Calu3 (cell line): Measurements from ENCODE around the gene KRT82. TPM values are rescaled to one million over a fixed set of nuclear protein-coding genes. Genes with fewer than 3 reads are reported as not detected.

Experiments used
- BruUV-seq: library from RNA; stranded (reverse); fragments of 400-500 nt; replicated peaks from 2 replicates; lab custom pipeline; 2021; lab: Mats Ljungman, UMichigan
- CTCF ChIA-PET: fragments of 300-600 bp; sonication (Branson Sonifier 250); formaldehyde crosslinking; loops from one replicate; lab custom pipeline; 2022; ENCODE audit warnings: antibody characterized with exemption; lab: Charles Lee
- DNase-seq: peaks from one replicate; pipeline ENCODE4 v3.0.0; 2022
- H3K27ac Mint-ChIP-seq: one replicate; pipeline ENCODE4 v1.8.0; 2022; ENCODE audit warnings: mixed read lengths; ENCODE audit not compliant: unreplicated experiment
- H3K27me3 Mint-ChIP-seq: one replicate; pipeline ENCODE4 v1.8.0; 2022; ENCODE audit warnings: mixed read lengths; ENCODE audit not compliant: unreplicated experiment
- H3K36me3 Mint-ChIP-seq: one replicate; pipeline ENCODE4 v1.8.0; 2022; ENCODE audit warnings: mild to moderate bottlenecking, moderate library complexity, mixed read lengths; ENCODE audit not compliant: insufficient read depth, unreplicated experiment
- H3K4me1 Mint-ChIP-seq: one replicate; pipeline ENCODE4 v1.8.0; 2022; ENCODE audit warnings: mild to moderate bottlenecking, low read depth, mixed read lengths; ENCODE audit not compliant: unreplicated experiment
- H3K4me3 Mint-ChIP-seq: one replicate; pipeline ENCODE4 v1.8.0; 2022; ENCODE audit warnings: mild to moderate bottlenecking, low read depth, moderate library complexity, mixed read lengths; ENCODE audit not compliant: unreplicated experiment
- H3K9me3 Mint-ChIP-seq: one replicate; pipeline ENCODE4 v1.8.0; 2022; ENCODE audit warnings: low read depth, mixed read lengths; ENCODE audit not compliant: unreplicated experiment
- intact Hi-C: fragments of 100-400 bp; cut with micrococcal nuclease; formaldehyde crosslinking; loops from one replicate; pipeline ENCODE4 v1.10.0; 2022; ENCODE audit not compliant: unreplicated experiment
- total RNA-seq: library from RNA; stranded (reverse); gene quantifications from 2 replicates; pipeline ENCODE4 v1.2.3, GENCODE V29; 2022
- TF ChIP-seq, protein P1 (sequence below): fragments of 200-600 bp; IDR thresholded peaks from one replicate; pipeline ENCODE4 v1.8.0; 2022; ENCODE audit warnings: antibody characterized with exemption; ENCODE audit not compliant: unreplicated experiment

Gene KRT82
- total RNA-seq, 1 experiment from 2014 or later: not detected

DNA sequence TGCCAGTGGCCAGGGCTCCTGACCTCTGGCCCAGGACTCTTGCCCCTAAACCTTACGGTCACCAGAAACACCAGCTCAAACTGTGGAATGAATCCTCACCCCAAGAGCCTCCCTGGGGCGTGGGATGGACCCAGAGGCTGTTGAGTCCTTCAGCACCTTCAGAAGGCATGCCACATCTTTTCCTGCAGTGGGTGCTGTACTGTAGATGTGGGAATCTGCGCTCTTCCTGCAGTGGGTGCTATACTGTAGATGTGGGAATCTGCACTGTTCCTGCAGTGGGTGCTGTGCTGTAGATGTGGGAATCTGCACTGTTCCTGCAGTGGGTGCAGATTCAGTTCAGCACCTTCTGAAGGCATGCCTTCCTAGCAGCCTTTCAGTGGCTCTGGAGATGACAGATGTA is 1.2 kb downstream of the KRT82 start:
- no TSS peak for BruUV-seq
- TF ChIP-seq, protein P1, sequence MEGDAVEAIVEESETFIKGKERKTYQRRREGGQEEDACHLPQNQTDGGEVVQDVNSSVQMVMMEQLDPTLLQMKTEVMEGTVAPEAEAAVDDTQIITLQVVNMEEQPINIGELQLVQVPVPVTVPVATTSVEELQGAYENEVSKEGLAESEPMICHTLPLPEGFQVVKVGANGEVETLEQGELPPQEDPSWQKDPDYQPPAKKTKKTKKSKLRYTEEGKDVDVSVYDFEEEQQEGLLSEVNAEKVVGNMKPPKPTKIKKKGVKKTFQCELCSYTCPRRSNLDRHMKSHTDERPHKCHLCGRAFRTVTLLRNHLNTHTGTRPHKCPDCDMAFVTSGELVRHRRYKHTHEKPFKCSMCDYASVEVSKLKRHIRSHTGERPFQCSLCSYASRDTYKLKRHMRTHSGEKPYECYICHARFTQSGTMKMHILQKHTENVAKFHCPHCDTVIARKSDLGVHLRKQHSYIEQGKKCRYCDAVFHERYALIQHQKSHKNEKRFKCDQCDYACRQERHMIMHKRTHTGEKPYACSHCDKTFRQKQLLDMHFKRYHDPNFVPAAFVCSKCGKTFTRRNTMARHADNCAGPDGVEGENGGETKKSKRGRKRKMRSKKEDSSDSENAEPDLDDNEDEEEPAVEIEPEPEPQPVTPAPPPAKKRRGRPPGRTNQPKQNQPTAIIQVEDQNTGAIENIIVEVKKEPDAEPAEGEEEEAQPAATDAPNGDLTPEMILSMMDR: no peak
- Mint-ChIP-seq H3K27ac (no peak overlapping the region), H3K27me3 (peaks cover 41% of the 10 kb centered on the region), H3K4me3 (no peak overlapping the region), H3K4me1 (no peaks in the 10 kb centered on the region), H3K36me3 (no peaks in the 10 kb centered on the region), H3K9me3 (no peaks in the 10 kb centered on the region)
- intact Hi-C loops: no loop called here
- DNase-seq: no peak
- CTCF ChIA-PET: interaction anchor here (0.8 kb wide), 1 partner anchor 9 kb away, joined by 4 read pairs; no protein-coding TSS in a partner anchor

DNA sequence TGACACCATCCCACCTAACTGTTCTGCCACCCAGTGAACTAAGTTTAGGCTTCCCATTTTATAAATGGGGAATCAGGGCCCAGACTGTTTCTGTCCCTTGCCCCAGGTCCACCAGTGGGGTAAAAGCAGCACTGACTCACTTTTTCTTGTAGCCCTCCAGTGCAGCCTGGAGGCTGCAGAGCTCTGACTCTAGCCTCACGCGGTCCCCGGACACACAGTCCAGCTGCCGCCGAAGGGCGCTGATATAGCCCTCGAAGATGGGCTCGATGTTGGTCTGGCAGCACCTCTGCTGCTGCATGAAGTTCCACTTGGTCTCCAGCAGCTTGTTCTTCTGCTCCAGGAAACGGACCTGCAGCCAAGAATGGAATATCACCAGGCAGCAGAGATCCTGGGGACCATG is 2.6 kb downstream of the KRT82 start:
- no peaks in the 10 kb centered on the region for H3K9me3 Mint-ChIP-seq
- intact Hi-C loops: no loop called here
- BruUV-seq: no TSS peak
- CTCF ChIA-PET: no interaction called here
- peaks cover 46% of the 10 kb centered on the region for H3K27me3 Mint-ChIP-seq
- H3K27ac Mint-ChIP-seq: no peak overlapping the region
- TF ChIP-seq, protein P1: no peak
- no peak overlapping the region for H3K4me3 Mint-ChIP-seq
- no peak for DNase-seq
- peaks cover 8% of the 10 kb centered on the region for H3K4me1 Mint-ChIP-seq
- H3K36me3 Mint-ChIP-seq: no peaks in the 10 kb centered on the region

DNA sequence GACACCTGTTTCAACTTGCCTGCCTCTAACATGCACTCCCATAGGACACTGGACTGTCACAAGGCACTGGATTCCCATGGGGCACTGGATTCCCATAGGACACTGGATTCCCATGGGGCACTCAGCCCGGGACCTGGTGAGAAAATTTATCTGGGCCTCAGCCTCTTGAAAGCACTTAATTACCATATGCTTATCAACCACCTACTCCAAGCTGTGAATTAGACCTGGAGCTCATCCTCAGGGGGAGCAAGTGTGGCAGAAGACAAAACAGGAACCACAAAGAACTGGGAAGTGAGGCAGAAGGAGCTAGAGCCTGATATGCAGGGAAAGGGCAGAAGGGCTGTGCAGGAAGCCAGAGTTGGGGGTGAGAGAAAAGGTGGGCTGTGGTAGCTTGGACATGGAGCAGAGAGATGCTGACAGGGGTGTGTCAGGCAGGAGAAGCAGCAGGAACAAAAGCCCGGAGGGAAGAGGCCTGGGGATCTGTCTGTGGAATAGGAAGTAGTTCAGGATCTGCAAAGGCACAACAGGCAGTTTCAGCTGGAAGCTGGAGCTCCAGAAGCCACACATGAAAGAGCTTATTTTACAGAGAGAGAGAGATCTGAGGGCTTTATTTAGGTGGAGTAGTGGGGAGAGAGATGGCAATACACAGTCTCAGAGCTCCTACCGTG is 3.1 kb downstream of the KRT82 start:
- Mint-ChIP-seq H3K4me1 (peaks cover 8% of the 10 kb centered on the region), H3K27ac (no peak overlapping the region), H3K4me3 (no peak overlapping the region), H3K9me3 (no peaks in the 10 kb centered on the region), H3K36me3 (no peaks in the 10 kb centered on the region), H3K27me3 (peaks cover 41% of the 10 kb centered on the region)
- TF ChIP-seq, protein P1: no peak
- no TSS peak for BruUV-seq
- intact Hi-C loops: no loop called here
- CTCF ChIA-PET: no interaction called here
- DNase-seq: no peak

DNA sequence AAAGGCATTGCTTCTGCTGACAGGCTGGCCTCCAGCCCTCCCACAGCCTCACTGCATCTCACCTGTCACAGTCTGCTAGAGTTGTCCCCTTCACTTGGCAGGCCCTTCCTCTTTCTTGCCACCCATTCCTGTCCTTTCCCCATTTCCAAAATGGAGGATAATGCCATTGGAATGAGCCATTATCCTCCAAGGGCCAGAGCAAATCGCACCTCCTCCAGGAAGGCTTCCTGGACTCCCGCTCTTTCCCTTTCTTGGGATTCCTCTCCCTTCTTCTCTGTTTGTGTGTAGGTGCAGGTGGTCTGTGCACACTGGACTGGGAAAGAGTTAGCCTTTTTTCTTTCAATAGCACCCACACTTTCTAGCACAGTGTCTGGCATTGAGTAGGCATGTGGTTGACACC is 3.8 kb downstream of the KRT82 start:
- TF ChIP-seq, protein P1: no peak
- no peaks in the 10 kb centered on the region for H3K36me3 Mint-ChIP-seq
- no peak overlapping the region for H3K4me3 Mint-ChIP-seq
- intact Hi-C loops: no loop called here
- H3K9me3 Mint-ChIP-seq: no peaks in the 10 kb centered on the region
- no peak for DNase-seq
- no peak overlapping the region for H3K27ac Mint-ChIP-seq
- no TSS peak for BruUV-seq
- peaks cover 37% of the 10 kb centered on the region for H3K27me3 Mint-ChIP-seq
- H3K4me1 Mint-ChIP-seq: peaks cover 8% of the 10 kb centered on the region
- CTCF ChIA-PET: no interaction called here
